HG03196 (cell line): Measurements from ENCODE around the gene EIF2S3.
"Not testable (repeated sequence)": the region's sequence is repeated elsewhere in the genome, so short reads cannot be mapped to it uniquely, and the experiment has no call there.

Experiments used
- ATAC-seq: cut with Tn5 transposase; IDR thresholded peaks from one replicate; pipeline ENCODE4 v1.9.1; 2021; ENCODE audit not compliant: unreplicated experiment

The EIF2S3 gene

DNA sequence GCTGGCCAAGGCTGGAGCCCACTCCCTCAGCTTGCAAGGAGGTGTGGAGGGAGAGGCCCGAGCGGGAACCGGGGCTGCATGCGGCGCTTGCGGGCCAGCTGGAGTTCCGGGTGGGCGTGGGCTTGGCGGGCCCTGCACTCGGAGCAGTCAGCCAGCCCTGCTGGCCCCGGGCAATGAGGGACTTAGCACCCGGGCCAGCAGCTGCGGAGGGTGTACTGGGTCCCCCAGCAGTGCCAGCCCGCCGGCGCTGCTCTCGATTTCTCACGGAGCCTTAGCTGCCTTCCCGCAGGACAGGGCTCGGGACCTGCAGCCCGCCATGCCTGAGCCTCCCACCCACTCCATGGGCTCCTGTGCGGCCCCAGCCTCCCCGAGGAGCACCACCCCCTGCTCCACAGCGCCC, 5.1 kb upstream of the EIF2S3 start:
- not testable (repeated sequence) for ATAC-seq

GRCh38 chrX:24050522-24051318, 4.0 kb upstream of the EIF2S3 start:
- not testable (repeated sequence) for ATAC-seq

DNA sequence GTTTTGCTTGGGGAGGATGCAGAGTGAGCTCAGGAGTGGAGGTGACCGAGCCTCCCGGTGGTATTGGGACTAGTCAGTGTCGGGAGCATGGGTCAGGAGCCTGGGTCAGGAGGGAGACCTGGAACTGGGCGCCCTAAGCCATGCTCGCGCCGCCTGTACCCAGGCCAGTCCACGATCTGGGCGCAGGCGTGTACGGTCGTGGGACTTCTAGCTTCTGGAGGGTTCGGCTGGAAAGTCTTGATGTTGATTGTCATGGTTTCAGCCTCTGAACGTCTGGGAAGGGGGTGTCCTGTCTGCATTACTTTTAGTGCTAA, 244 bp downstream of the EIF2S3 start:
- ATAC-seq, result no peak

DNA sequence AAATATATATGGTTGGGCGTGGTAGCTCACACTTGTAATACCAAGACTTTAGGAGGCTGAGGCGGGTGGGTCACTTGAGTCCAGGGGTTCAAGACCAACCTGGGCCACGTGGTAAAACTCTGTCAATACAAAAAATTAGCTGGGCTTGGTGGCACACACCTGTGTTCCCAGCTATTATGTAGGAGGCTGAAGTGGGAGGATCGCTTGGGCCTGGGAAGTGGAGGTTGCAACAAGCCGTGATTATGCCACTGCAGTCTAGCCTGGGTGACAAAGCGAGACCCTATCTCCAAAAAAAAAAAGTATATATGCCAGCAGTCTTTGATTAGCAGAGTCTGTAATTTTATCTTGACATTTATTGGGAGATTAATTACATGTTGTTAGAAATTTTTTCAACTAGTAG, 8.7 kb downstream of the EIF2S3 start:
- no peak for ATAC-seq

DNA sequence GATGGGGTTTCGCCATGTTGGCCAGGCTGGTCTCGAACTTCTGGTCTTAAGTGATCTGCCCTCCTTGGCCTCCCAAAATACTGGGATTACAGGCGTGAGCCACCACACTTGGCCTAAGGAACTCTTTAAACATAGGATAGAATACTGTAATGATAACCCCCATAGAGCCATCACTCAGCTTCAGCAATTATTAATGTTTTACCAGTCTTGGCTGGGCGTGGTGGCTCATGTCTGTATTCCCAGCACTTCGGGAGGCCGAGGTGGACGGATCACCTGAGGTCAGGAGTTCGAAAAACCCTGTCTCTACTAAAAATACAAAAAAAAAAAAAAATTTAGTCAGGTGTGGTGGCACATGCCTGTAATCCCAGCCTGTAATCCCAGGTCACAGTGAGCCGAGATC, 15.1 kb downstream of the EIF2S3 start:
- ATAC-seq, result no peak

GRCh38 chrX:24079411-24079810, 24.7 kb downstream of the EIF2S3 start:
- no peak for ATAC-seq

GRCh38 chrX:24080245-24080644, 25.5 kb downstream of the EIF2S3 start:
- ATAC-seq, result not testable (repeated sequence)

- no peak for ATAC-seq
Measured at GRCh38 chrX:24080704-24081103, 25.9 kb downstream of the EIF2S3 start.

DNA sequence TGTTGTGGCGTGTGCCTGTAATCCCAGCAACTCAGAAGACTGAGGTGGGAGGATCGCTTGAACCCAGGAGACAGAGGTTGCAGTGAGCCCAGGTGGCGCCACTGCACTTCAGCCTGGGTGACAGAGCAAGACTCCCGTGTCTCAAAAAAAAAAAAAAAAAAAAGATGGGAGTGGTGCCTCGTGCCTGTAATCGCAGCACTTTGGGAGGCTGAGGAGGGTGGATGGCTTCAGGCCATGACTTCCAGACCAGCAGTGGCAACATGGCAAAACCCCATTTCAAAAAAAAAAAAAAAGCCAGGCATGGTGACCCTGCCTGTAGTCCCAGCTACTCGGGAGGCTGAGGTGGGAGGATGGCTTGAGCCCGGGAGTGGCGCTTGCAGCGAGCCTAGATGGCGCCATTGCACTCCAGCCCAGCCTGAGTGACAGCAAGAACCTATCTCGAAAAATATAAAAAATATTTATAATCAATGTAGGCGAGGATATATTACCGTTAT, 27.0 kb downstream of the EIF2S3 start:
- ATAC-seq, result peak; percentile 56

DNA sequence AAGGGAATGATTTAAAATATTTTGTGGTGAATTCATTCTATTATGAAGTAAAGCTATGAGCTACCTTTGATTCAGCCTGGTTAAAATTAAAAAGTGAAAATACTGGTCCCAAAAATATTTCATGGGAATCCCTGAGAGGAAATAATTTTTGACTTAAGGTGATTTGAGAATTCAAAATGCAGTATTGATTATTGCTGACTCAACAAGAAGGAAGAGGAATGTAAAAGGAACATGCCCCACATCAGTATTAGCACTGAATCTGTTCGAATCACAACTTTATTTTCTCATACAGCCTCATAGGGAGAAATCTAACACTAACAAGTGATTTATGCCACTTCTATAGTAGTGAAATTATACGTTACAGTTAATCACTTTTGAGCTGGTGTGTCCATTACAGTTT, 27.7 kb downstream of the EIF2S3 start:
- ATAC-seq, result no peak

- no peak for ATAC-seq
Measured at GRCh38 chrX:24085101-24085500, 30.3 kb downstream of the EIF2S3 start.

- no peak for ATAC-seq
Measured at GRCh38 chrX:24090300-24091200, 35.8 kb downstream of the EIF2S3 start.

DNA sequence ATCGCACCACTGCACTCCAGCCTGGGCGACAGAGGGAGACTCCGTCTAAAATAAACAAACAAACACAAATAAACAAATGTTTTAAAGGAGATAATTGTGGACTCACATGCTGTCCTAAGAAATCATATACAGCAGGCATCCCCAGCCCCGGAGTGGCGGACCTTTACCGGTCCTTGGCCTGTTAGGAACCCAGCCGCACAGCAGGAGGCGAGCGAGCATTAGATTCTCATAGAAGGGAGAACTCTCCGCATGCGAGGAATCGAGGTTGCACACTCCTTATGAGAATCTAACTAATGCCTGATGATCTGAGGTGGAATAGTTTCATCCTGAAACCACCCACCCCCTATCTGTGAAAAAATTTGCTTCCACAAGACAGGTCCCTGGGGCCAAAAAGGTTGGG, 39.0 kb downstream of the EIF2S3 start:
- no peak for ATAC-seq

- no peak for ATAC-seq
Measured at GRCh38 chrX:24097741-24098260, 43.0 kb downstream of the EIF2S3 start.

- ATAC-seq, result no peak
Measured at GRCh38 chrX:24098932-24099331, 44.2 kb downstream of the EIF2S3 start.

DNA sequence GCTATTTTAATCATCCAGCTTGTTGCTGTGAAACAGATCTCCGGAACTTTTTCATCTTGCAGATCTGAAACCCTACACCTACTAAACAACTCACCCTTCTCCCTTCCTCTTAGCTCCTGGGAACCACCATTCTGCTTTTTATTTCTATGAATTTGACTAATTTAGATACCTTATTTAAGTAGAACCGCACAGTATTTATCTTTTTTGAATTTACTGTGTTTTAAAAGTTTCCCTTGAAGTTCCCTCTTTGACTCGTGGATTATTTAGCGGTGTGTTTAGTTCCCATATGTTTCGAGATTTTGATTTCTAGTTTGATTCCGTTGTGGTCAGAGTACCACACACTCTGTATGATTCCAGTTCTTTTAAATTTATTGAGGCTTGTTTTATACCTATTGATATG, 44.6 kb downstream of the EIF2S3 start:
- ATAC-seq, result no peak

- ATAC-seq, result no peak
Measured at GRCh38 chrX:24100713-24101112, 46.0 kb downstream of the EIF2S3 start.

DNA sequence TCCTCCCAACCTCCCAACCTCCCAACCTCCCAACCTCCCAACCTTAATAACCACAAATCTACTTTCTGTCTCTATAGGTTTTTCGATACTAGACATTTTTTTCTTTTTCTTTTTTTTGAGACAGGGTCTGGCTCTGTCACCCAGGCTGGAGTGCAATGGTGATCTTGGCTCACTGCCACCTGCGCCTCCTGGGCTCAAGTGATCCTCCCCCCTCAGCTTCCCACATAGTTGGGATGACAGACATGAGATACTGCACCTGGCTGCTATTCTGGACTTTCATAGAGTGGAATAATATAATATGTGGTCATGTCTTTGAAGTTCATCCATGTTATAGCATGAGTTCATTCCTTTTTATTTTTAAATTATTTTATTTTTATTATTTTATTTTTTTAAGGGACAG, 55.3 kb downstream of the EIF2S3 start:
- no peak for ATAC-seq

DNA sequence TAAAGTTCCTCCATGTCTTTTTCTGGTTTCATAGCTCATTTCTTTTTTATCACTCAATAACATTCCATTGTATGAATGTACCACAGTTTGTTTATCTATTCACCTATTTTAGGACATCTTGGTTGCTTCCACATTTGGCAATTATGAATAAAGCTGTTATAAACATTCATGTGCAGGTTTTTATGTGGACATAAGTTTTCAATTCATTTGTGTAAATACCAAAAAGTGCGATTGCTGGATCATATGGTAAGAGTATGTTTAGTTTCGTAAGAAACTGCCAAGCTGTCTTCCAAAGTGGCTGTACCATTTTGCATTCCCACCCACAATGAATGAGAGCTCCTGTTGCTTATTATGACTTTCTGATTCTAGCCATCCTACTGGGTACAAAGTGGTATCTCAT, 58.4 kb downstream of the EIF2S3 start:
- no peak for ATAC-seq

DNA sequence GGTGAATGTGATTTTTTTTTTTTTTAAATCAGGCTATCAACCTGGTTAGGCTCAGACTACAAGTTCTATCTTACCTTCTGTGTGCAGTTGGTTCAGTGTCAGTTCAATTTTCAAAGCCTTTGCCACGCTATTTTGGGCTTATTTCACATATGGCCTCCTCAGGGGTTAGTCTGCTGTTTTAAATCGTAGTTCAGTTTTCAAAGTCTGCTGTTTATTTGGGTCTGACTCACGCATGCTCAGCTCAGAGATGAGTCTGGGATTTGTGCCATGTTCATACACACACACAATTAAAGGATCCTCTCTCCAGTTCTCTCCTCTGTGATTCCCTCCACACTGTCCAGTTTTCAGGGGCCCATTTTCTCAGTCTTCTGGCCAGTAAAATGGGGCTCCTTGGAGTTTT, 62.5 kb downstream of the EIF2S3 start:
- no peak for ATAC-seq

DNA sequence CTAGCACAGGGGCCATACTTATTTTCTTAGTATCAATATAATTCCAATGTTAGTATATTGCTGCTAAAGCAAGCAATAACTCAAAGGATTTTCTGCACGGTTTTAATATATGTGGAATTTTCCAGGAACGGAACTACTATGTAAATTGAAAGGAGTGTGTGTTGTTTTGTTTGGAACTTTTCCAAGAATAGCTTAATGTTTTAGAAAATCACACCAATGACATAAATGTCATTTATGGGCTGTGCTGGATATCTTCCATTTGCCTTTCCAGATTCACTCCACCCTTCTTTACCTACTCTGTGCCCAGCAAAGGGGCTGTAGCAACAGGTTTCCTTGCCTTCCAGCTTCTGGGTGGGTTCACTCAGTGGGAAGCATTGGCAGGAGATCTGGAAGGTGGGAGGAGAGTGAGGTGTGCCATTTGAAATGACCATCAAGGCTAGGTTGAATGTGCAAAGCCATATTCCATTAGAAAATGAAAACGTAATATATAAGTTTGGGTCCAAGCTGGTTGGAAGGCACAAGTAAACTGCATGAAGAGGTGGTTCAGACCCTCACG, 69.6 kb downstream of the EIF2S3 start:
- ATAC-seq, result no peak
